LoVo (cell line): Measurements from ENCODE around the gene PCNX4.

Experiments used
- DNase-seq: peaks from one replicate; pipeline ENCODE4 v3.0.0-alpha.2; 2016; ENCODE audit warnings: low spot score

The PCNX4 gene

DNA sequence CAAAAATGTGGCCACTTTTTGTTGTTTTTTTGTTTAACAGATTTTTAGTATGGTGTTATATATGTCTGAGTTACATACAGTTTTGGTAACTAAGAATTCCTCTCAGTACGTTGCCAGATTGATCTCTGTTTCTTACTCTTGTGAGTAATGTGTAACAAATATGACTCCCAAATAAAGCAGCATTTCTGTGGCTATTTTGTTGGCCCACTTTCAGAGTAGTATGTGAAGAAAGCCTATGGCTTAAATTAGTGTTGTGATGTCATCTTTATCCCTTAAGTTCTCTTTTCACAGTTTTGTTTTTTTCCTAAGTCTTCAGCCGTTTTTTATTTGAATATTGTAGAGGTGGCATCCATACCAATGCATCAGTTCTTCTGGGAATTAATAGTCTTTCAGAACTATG, 10.7 kb downstream of the PCNX4 start:
- no peak for DNase-seq

- no peak for DNase-seq
These were observed 14.6 kb downstream of the PCNX4 start for GRCh38 chr14:60106339-60106738.

- no peak for DNase-seq
These were observed 15.8 kb downstream of the PCNX4 start for GRCh38 chr14:60107477-60107876.

GRCh38 chr14:60111732-60112131, 20.0 kb downstream of the PCNX4 start:
- DNase-seq = no peak

DNA sequence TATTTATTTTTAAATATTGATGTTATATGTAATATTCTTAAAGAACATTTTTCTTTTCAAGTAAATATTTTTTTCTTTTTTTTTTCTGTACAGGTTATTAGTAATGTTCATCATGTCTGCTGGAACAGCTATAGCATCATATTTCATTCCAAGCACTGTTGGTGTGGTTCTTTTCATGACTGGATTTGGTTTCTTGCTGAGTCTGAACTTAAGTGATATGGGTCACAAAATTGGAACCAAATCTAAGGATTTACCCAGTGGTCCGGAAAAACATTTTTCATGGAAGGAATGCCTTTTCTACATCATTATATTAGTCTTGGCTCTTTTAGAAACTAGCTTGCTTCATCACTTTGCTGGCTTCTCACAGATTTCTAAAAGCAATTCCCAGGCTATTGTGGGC, 23.2 kb downstream of the PCNX4 start:
- DNase-seq = no peak

- DNase-seq = no peak
These were observed 24.5 kb downstream of the PCNX4 start for GRCh38 chr14:60116181-60116580.

GRCh38 chr14:60125918-60126317, 34.2 kb downstream of the PCNX4 start:
- DNase-seq = no peak

GRCh38 chr14:60133487-60133886, 41.8 kb downstream of the PCNX4 start:
- no peak for DNase-seq

- no peak for DNase-seq
These were observed 43.0 kb downstream of the PCNX4 start for GRCh38 chr14:60134702-60135101.

DNA sequence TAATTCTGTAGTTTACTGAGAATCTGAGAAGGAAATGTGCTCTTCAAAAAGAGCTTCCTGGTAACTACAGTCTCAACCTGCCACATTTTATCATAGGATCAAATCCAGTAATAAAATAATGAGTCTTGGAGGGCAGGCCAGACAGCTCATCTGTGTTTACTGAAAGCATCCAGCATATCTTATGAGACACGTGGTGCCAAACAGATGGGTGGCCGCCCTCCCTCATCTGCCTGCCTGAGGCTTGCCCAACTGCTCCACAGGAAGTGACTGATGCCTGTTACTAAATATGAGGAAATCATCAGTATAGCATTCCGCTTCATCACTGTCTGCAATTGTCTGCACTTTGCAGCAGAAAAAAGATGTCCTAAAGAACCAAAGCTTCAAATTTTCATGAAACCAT, 60.0 kb downstream of the PCNX4 start:
- DNase-seq = peak; percentile 14

- DNase-seq = no peak
These were observed 62.3 kb downstream of the PCNX4 start for GRCh38 chr14:60153991-60154390.

DNA sequence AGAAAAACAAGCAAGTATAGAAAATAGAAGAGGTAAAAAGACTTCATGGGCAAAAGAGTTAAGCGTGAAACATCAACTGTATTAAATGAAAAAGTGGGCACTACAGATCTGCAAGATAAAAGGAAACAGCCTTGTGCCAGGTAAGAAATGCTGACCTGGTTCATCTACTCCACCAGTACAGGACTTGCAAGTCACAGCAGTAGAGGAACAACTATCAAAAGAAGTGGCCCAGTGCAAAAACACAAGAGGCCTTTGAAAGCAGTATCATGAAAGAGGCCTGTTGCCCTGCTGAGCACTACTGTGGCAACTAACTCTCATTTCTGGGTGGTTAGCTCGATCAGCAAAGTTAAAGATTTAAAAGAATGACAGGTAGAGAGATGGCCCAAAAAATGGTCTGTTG, 62.9 kb downstream of the PCNX4 start:
- no peak for DNase-seq

- DNase-seq = no peak
These were observed 68.7 kb downstream of the PCNX4 start for GRCh38 chr14:60160422-60160821.

- no peak for DNase-seq
These were observed 69.7 kb downstream of the PCNX4 start for GRCh38 chr14:60161196-60162107.

DNA sequence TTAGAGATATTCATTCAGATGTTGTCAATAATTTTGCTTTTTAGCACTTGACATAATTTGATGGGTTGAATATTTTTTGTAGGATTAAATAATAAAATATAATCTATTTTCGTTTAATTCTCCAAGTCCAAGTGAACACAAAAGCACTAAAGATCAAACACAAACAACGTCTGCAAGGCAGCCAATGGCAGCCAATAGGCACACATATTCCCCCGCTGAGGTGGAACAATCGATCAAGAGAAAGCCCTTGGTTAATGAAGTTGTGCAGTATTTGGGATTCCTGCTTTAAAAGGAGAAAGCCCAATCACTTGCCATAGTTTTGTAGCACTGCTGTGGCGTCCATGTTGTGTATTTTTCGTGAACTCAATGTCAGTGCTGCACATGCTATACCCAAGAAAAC, 72.0 kb downstream of the PCNX4 start:
- DNase-seq = no peak

DNA sequence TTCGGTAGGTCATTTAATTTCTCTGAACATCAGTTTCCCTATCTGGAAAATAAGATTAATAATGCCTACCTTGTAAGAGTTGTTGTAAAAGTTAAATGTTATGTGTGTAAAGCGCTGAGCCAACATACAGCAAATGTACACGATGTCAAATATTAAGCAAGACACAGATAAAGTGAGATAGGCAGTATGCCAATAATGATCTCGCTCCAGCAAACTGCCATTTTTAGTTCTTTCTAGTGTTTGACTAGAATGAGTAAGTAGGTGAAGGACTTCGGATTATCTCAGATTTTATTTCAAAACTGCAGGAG, 72.6 kb downstream of the PCNX4 start:
- DNase-seq = no peak

- DNase-seq = peak; percentile 88
These were observed 73.2 kb downstream of the PCNX4 start, which contains the start of gene DHRS7 for GRCh38 chr14:60164712-60165546. DHRS7 (minus strand) TSS chr14:60165398; CDS start chr14:60165309, 89 bp downstream.

DNA sequence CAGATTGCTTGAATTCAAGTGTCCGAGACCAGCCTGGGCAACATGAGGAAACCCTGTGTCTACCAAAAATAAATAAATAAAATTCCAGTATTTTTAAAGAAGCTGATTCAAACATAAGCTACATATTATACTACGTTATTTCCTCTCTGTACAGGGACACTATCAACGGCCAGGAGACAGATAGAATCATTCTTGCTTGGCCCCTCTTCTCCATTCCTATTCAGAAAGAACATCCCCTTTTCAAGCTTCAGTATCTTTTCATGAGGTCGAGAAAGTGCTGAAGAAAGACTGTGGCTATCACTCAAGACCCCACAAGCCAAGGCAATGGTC, 73.8 kb downstream of the PCNX4 start:
- DNase-seq = no peak

- no peak for DNase-seq
These were observed 74.4 kb downstream of the PCNX4 start for GRCh38 chr14:60166142-60166541.

- no peak for DNase-seq
These were observed 78.0 kb downstream of the PCNX4 start for GRCh38 chr14:60169722-60170121.

GRCh38 chr14:60170948-60171347, 79.2 kb downstream of the PCNX4 start:
- DNase-seq = no peak

DNA sequence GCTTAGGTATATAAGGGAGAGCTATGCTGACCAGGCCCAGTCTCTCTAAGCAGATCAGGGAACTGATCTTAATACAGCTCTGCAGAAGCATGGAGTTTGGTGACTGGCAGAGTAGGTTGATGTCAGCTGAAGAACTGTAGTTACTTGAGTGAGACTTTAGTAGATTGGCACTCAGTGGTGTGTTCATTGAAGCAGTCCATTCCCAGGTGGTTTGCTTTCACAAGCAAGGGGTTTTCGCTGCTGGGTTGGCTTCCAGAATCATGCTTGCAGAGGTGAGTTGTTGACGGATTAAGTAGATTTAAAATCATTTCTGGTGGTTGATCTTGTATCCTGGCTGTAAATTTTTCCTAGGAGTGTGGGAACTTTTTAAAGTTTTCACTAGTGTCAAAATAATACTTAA, 80.0 kb downstream of the PCNX4 start:
- DNase-seq = no peak
